Dermis blood vessel endothelial cell (primary cell): ENCODE data around the gene CAMKMT. TPM values are rescaled to one million over a fixed set of nuclear protein-coding genes. Genes with fewer than 3 reads are reported as not detected.
A peak's percentile ranks its signal among the peaks of the same experiment; 100 is the strongest.
"Not testable (repeated sequence)": the region's sequence is repeated elsewhere in the genome, so short reads cannot be mapped to it uniquely, and the experiment has no call there.

Experiments used
- DNase-seq: peaks from one replicate; pipeline ENCODE4 v3.0.0; 2010
- total RNA-seq: library from RNA; depleted of rRNA; stranded (reverse); fragments of >200 nt; gene quantifications from 2 replicates; pipeline ENCODE4 v1.2.3, GENCODE V29; 2014

The CAMKMT gene
- total RNA-seq, 1 donor from 2014 or later = 4.8 TPM

GRCh38 chr2:44559108-44559507 is 197.4 kb downstream of the CAMKMT start:
- no peak for DNase-seq

DNA sequence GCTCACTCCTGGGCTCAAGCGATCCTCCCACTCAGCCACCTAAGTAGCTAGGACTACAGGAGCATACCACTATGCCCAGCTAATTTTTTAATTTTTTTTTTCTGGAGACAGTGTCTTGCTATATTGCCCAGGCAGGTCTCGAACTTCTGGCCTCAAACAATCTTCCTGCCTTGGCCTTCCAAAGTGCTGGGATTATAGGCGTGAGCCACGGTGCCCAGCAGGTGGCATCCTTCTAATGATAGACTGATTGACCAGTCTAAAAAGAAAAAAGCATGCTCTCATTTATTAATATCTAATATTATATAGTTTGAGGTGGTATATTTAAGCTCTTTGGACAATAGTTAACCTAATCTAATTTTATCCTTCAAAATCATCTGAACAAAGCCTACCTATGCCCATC is 198.6 kb downstream of the CAMKMT start:
- DNase-seq = peak; percentile 29

- no peak for DNase-seq
Observed at GRCh38 chr2:44560941-44561340, 199.2 kb downstream of the CAMKMT start.

DNA sequence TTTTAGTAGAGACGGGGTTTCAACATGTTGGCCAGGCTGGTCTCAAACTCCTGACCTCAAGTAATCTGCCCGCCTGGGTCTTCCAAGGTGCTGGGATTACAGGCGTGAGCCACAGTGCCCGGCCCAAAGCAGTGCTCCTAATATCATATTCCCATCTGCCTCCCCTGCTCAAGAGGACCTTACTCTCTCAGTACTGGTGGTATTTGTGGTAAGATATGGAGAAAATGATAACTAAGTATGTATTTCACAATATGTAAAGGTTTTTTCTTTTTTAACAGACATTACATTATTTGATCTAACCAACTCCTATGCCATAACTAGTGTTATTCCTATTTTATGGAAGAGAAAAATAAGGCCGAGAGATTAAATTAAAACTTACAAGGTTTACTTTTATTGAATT is 201.0 kb downstream of the CAMKMT start:
- DNase-seq = no peak

GRCh38 chr2:44564752-44565151 is 203.0 kb downstream of the CAMKMT start:
- no peak for DNase-seq

DNA sequence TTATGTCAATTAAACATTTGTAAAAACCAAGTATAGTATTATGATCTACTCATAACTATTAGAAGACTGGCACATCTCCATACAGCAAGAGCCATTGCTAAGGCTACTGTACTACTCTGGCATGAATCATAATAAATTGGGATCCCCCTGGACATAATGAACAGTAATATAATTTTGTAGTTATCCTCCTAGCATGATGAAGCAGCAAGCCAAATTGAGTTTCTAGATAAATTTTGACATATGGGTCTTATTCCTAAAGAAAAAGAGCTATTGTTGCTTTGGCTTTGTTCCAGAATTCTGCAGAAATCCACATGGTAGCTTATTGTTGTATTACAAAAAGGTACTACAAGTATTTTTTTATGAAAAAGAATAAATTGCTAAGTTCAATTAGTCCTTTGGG is 204.3 kb downstream of the CAMKMT start:
- DNase-seq = no peak

- DNase-seq = no peak
Observed at GRCh38 chr2:44569491-44569890, 207.7 kb downstream of the CAMKMT start.

DNA sequence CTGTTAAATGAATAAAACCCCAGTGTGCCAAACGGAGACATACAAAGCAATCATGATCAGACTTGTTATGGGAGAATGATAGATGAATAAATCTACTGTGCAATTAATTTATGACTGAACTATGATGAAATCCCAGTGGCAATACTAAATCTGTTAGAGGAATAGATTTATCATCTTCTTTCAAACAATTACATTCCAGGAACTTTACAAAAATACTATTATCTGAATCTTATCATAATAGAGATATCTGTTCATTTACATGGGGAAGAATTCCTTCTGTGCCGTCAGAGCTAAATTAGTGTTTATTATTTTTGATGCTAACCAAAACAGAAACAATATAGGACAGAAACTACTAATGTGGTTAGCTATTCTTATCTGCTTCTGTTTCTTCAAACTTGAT is 208.5 kb downstream of the CAMKMT start:
- no peak for DNase-seq

DNA sequence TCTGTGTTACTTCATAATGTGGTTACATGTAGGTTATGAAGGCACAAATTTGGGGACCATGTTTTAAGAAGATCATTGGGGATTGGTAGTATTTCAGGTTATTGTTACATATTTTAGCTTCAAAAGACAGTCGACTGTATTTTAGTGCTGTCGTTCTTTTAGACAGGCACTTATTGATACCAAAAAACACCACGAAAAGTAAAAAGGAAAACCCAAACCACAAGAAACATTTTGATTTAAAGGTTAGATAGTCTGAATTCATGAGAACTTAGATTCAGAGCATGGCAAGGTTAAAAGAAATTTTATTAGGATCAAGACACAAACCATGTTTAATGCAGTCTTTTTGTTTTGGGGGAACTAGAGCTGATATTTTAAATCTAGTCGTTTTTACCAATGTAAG is 209.0 kb downstream of the CAMKMT start:
- DNase-seq = no peak

- no peak for DNase-seq
Observed at GRCh38 chr2:44572196-44572900, 210.6 kb downstream of the CAMKMT start.

DNA sequence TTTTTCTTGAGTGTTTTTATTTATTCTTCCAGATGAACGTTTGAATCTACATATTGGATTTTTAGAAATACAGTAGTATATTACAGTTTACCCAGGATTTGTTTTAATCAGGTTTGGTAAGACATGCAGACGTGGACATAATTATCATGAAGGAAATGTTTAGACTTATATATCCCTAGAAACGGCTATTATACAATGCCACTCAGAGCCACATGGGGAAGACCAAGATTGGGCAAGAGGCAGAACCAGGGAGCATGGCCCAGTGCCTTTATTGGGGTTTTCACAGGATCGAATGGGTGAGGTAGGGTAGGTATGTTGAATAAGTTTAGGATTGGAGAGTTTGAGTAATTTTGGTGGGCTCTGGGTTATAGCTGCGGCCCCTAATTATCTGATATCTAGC is 212.2 kb downstream of the CAMKMT start:
- DNase-seq = no peak

- no peak for DNase-seq
Observed at GRCh38 chr2:44578471-44579093, 216.8 kb downstream of the CAMKMT start.

DNA sequence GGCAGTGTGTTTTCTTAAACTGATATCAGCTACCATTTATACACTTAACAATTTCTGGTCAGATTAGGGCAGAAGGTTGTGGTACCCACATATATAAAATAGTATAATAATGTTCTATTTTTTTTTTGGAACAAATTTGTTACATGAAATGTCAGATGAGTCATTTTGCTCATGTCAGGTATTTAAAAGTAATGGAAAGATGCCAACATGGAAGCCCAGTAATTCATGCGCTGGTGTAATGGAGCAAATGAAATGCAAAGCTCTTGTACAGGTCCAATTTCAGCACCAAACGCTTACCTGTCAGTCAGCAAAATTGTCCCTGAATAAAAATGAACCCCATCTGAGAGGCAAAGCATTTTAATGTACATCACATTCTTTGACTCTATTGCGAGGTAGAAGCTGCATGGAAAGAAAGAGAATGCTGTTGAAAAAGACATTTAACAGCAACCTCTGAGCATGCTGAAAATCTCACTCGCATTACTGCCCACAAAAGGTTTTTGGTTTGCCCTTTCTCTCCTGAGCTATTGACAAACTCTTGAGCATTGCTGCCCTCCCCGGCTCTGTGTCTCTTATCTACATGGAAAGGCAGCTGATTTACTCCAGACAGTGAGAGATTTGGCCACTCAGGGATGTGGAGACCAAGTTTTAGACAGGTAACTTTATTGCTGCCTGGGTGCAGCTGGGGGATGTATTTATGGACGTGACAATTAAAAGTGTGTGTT is 217.5 kb downstream of the CAMKMT start:
- no peak for DNase-seq

DNA sequence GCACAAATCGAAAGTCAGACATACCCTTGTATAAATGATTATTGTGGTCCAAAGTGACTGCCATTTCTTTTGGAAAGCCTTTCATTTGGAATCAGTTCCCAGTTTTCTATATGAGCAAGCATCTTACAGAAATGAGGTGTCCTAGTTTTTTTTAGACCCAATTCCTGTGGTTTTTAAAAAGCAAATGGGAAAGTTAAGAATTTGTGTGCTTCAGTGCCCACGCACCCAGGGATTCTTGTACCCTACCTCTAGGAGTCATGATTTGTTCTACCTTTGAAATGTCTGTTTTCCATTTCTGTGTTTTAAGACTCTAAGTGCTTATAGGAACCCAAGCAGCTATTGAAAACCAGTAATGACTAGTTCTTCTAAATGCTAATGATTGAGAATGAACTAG is 218.1 kb downstream of the CAMKMT start:
- no peak for DNase-seq

DNA sequence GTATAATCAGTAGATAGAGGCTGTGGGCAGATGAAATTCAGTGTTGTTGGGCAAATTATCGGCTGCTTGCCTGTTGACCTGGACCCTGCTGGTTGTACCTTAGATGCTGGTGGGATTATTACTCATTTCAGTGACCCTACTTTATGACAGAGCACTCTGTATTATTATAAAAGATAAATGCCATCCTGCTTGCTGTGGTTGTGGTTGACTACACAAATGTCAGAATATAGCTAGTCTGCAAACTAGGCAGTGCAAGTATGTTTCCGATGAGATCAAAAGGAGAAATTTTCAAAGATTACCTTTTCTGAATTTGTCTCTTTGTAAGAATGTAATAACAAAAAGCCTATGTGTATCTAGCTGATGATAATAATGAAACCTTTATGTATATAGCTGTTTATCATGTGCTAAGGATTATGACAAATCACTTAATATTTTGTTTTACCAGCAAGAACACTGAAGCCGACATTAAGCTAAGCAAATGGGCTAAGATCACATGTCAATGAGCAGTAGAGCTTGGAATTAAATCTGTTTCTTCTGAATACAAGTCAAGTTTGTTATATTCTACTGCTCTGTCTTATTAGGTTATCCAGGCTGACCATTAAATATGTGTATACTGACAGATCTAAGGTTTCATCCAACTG is 219.2 kb downstream of the CAMKMT start:
- no peak for DNase-seq

- DNase-seq = no peak
Observed at GRCh38 chr2:44582363-44583008, 220.7 kb downstream of the CAMKMT start.

DNA sequence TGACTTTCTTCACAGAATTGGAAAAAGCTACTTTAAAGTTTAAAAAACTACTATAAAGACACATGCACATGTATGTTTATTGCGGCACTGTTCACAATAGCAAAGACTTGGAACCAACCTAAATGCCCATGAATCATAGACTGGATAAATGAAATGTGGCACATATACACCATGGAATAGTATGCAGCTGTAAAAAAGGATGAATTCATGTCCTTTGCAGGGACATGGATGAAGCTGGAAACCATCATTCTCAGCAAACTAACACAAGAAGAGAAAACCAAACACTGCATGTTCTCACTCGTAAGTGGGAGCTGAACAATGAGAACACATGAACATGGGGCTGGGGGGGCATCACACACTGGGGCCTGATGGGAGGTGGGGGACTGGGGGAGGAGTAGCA is 233.9 kb downstream of the CAMKMT start:
- DNase-seq = not testable (repeated sequence)

DNA sequence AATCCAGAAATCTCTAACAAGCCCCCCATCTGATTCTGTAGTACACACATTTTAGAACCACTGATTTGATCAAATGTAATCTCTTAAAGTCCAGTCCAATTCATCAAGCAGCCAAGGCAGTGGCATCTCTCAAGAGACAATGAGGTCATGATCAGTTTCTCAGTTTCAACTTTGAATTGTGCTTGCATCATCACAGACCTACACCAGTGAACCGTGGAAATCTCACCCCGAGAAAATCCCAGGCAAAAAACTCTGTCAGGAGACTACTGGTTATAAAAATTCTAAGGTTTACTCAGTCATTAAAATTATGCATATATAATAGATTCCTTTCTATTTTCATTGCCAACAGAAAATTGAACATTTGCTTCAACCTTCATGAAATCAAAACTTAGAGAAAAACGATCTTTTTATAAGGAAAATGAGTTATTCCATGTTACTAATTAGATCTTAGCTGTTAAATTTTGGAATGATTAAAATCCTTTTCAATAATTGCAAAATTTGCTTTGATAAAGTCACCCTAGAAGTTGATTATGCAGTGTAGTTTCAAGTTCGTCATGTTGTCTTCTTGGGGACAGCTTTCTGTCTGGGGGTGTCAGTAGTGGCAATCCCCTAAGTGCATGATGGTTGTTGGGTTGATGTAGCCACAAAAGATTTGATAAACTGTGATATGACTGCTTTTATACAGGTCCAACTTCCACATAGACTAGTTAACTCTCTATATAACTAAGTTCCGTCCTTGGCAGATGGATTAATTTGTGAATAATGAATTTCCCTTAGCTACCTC is 235.0 kb downstream of the CAMKMT start:
- no peak for DNase-seq

- DNase-seq = peak; percentile 34
Observed at GRCh38 chr2:44598330-44599119, 236.8 kb downstream of the CAMKMT start.

DNA sequence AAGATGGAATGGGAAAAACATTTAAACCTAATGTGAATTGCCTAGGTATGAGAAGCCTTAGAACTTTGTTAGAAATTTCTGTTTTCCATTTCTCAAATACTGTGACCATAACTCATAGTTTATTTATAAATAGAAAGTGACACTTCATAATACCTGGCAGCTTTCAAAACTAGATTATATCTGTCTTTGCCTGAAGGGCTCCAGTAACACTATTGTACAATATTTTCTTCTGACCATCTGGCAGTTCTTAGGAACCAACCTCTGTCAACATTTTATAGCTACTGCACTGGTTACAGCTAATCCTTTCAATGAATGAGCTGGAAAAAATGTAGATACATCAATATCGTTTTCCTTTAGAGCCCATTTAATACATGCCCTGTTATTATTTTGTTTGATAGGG is 237.4 kb downstream of the CAMKMT start:
- DNase-seq = no peak

- peak; percentile 50 for DNase-seq
Observed at GRCh38 chr2:44602446-44602845, 240.7 kb downstream of the CAMKMT start.
